NCI-H524 (cell line): ENCODE results near the gene CD3G.
"Not testable (repeated sequence)": the region's sequence is repeated elsewhere in the genome, so short reads cannot be mapped to it uniquely, and the experiment has no call there.

ENCODE experiments used
- DNase-seq, 2 experiments: peaks; one replicate each; lab custom pipeline; 2025; lab: John Stamatoyannopoulos, UW

CD3G gene

DNA sequence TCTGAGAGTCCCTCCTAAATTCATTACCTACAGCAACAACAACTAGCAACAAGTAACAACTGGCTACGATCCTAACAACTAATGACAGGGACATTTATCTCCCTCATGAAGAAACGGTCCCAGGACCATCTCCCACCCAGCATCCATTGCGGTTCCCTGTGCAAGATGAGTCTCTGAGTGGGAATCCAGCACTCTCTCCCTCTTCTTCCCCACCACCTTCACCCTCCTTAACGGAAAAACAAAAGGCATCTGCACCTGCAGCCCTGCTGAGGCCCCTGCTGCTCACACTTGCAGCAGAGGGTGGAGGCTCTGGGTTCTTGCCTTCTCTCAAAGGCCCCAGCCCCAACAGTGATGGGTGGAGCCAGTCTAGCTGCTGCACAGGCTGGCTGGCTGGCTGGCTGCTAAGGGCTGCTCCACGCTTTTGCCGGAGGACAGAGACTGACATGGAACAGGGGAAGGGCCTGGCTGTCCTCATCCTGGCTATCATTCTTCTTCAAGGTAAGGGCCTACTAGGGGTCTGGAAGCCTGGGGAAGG is at the start of gene CD3G:
CD3G (plus strand) TSS at position 364 of the 535 bp plus-strand sequence; CDS start at position 444, 80 bp downstream.
- no peak for DNase-seq

DNA sequence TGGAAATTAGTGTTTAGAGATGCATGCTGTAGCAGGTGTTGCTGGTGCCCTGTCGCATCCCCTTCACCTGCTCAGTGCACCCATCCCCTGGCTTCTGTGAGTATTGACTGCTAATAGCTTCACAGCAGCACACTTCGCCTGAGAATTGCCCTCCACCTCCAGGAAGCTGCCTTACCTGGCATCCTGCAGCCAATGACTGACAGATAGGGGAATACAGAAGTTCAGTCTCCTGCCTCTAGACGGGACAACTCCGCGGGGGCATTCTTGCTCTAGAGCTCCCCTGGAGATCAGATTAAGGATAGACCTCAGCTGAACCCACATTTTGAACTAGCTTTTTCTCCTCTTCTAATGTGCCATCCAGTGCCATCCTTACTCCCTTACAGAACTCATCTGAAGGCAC is 48.9 kb upstream of the CD3G start:
- no peak for DNase-seq

DNA sequence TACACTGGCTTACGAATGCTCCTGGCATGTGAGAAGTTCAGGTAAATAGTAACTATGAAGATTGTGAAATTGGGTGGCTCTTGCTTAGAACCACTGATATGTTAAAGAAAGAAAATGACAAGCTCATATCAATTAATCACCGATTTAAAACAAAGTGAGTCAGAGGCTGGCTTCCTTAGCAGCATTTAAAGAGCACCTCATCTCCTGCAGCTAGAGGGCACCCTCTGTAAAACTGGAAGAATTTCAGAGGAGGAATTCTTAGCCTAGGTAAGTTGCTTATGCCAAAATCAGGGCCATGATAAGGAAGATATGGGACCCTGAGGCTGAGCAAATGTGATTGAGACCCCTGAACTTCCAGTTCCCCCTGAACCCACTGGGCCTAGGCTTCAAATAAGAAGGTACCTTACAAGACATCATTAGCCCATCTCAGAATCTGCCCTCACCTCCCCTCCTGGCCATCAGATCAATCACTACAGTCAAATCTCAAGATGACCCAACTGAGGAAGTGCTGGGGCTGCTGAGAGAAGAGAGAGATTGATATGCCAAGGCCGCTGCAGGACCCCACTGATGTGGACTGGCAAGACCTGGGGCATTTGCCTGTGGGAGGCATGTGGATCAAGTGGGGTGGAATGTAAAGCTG is 48.2 kb upstream of the CD3G start:
- DNase-seq: peak in 1 of 2 experiments; percentile 1

DNA sequence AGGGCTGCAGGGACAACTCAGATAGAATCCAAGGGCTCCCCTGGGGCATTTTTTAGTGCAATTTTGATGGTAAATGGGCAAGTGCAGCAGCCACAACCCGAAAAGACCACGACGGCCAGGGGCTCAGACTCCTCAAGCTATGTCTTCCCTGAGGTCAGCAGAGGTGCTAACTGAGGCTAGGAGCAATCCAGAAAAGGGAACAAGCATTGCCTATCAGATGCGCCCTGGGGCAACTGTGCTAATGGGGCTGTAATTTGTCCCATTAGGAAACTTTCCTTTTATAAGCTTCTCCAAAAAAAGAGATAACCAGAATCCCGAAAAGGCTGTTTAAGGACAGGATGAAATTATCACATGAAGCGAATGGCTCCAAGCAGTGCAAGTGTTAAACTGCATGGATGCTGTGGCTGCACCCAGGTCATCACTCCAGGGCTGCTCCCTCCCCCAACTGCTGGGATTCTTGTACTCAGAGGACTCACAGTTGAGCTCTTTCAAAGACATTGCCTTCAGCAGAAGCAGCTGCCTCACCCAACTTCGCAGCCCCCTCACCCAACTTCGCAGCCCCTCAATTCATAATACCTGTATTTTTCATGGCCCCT is 42.4 kb upstream of the CD3G start:
- DNase-seq: no peak

DNA sequence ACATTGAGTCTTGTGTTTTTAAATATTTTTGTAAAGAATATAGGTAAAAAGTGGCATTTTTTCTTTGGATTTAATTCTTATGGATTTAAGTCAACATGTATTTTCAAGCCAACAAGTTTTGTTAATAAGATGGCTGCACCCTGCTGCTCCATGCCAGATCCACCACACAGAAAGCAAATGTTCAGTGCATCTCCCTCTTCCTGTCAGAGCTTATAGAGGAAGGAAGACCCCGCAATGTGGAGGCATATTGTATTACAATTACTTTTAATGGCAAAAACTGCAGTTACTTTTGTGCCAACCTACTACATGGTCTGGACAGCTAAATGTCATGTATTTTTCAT is 39.9 kb upstream of the CD3G start:
- DNase-seq: no peak

DNA sequence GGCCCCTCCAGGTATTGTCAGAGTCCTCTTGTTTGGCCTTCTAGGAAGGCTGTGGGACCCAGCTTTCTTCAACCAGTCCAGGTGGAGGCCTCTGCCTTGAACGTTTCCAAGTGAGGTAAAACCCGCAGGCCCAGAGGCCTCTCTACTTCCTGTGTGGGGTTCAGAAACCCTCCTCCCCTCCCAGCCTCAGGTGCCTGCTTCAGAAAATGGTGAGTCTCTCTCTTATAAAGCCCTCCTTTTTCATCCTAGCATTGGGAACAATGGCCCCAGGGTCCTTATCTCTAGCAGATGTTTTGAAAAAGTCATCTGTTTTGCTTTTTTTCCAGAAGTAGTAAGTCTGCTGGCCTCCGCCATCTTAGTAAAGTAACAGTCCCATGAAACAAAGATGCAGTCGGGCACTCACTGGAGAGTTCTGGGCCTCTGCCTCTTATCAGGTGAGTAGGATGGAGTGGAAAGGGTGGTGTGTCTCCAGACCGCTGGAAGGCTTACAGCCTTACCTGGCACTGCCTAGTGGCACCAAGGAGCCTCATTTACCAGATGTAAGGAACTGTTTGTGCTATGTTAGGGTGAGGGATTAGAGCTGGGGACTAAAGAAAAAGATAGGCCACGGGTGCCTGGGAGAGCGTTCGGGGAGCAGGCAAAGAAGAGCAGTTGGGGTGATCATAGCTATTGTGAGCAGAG is 39.4 kb upstream of the CD3G start, which contains the start of gene CD3E:
CD3E (plus strand) TSS at position 163 of the 681 bp plus-strand sequence; CDS start at position 386, 223 bp downstream.
- DNase-seq: no peak

DNA sequence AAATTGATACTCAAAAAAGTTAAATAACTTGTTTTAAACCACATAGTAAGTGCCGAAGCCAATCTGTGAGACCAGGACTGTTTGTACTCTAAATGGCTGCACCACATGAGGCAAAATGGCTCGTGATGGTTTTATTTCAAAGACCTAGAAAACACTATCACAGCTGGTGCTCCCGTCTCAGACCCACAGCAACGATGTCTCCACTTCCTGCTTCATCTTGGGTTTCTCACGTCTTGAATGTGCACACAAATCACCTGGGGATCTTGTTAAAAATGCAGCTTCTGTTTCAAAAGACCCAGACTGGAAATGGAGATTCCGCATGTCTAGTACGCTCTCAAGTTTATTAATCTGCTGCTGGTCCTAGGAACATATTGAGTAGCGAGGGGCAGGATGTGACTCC is 38.4 kb upstream of the CD3G start:
- DNase-seq: no peak

DNA sequence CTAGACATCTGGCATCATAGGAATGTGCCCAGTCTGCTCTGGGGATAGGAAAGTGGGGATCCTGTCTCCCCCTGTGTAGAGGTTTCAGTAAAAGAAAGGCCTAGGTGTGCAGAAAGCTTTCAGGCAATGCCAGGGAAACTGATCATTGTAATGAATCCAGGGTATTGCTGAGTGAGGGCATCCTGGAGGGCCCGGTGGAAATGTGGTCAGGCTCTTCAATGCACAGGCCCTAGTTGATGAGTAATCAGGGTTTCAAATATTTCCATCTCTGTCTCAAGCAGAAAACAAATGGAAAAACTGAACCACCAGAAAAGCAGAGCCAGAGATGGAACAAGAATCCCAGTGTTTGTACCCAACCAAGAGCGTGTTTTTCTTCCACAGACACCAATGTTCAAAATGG is 37.6 kb upstream of the CD3G start:
- DNase-seq: no peak

DNA sequence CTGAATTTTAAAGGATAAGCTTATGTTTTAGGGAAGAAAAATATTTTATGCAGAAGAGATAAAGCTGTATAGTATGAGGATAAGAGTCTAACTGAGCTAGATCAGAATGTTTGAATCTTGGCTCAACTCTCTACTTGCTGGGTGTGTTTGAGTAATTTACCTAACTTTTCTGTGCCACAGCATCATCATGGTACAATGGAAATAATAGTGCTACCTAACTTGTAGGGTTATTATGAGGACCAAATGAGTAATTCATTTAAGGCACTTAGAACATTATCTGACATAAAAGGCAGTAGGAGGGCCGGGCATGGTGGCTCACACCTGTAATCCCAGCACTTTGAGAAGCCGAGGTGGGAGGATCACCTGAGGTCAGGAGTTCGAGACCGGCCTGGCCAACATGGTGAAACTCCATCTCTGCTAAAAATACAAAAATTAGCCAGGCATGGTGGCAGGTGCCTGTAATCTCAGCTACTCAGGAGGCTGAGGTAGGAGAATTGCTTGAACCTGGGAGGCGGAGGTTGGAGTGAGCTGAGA is 35.1 kb upstream of the CD3G start:
- not testable (repeated sequence) for DNase-seq

DNA sequence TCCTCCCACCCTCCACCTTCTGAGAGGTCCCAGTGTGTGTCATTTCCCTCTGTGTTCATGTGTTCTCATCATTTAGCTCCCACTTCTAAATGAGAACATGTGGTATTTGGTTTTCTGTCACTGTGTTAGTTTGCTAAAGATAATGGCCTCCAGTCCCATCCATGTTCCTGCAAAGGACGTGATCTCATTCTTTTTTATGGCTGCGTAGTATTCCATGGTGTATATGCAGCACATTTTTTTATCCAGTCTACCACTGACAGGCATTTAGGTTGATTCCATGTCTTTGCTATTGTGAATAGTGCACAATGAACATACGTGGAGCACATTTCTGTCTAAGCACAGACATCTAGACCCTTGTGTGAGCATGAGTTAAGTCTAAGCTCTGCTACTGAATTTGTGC is 33.9 kb upstream of the CD3G start:
- no peak for DNase-seq

DNA sequence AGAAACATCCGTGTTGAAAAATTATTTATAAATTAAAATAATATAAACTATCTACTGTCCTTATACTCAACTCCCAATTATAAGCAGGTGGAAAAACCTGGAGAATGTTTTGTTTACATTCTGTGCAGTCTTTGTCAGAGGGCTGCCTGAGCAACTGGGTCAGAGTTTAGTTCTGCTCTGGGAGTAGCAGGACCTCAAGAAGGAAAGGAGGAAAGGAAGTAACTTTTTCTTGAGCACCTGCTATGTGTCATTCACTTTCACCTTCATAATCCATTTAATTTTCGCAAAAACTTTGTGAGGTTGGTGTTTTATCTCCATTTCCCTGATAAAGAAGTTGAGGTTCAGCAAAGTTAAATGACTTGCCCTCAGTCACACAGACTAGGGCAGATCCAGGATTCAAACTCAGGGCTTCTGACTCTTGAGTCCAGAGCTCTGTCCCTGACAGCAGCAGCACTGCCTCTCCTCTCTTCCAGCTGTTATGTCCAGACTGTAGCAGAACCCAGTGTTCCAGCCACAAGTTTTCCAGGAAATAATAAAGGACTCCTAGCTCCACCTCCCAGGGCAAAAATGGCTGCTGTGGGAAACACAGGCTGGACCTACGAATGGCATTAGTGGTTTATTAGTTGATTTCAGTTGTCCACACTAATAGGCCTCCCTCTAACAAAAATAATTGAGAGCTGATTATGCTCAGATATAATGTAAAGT is 33.2 kb upstream of the CD3G start:
- DNase-seq: no peak

DNA sequence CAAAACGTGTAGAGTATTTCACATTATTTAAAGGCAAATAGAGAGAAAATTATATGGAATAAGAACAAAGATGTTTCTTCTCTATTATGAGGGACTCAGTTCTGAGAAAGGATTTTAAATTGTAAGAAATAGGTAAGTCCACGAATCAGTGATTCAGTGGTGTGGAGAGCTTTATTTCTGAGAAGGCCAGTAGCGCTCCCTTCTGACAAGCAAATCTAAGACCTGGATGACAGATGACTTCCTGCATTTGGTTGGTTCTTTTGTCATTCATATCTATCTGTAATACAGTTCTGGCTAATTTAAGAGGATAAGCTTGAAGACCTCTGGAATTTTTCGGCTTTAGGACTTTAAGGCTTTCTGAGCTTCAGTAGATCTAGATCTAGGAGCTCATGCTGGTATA is 32.6 kb upstream of the CD3G start:
- no peak for DNase-seq

DNA sequence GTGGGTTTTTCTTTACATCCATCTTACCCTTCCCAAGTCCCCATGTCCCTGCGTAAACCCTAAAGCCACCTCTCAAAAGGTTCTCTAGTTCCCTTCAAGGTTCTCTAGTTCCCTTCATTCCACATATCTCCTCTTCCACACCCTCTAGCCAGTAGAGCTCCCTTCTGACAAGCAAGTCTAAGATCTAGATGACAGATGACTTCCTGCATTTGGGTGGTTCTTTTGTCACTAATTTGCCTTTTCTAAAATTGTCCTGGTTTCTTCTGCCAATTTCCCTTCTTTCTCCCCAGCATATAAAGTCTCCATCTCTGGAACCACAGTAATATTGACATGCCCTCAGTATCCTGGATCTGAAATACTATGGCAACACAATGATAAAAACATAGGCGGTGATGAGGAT is 31.8 kb upstream of the CD3G start:
- no peak for DNase-seq

DNA sequence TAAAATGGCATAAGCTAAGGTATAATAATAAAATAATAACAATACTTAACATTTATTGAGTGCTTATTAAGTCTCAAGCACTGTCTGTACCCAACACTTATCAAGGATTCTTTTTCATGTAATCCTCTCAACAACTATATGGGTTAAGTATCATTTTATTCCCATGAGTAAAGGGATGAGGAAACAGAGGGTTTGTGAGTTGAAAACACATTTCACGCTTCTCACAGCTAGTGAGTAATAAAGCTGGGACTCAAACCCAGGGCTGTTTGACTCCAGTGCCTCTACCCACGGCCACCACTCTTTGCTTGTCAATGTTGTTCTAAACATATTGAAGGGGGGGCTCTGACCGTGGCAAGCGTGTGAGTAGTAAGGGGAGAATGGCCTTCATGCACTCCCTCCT is 30.9 kb upstream of the CD3G start:
- DNase-seq: peak; percentile 53 to 77

DNA sequence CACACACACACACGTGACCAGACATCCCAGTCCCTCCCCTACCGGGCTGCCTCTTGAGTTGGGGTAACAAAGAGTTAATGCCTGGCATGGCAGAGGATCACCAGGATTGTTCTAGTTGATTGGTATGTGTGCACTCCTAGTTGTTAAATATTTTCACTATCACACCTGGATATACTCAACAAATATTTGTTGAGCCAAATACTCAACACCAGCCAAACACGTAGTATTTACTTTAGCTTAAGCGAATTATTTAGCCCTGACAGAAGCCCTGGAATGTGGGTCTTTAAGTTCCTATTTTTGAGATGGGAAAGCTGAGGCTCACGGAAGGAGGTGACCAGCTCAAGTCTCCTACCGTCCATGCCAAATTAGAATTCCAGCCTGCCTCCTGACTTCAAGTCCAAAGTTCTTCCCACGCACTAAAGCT is 29.1 kb upstream of the CD3G start:
- no peak for DNase-seq

DNA sequence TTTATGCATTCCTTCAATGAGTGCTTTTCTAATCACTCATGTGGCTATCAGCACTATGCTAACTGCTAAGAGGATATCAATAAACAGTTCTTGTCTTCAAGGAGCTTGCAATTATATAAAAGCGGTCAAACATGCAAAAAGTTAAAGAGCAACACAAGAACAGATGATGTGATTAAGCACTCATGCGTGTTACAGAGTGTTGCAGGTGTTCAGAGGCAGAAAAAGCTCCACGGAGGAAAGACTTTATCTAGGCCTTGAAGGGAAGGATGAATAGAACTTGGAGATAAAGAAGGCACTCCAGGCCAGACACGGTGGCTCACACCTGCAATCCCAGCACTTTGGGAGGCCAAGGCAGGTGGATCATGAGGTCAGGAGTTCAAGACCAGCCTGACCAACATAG is 26.0 kb upstream of the CD3G start:
- DNase-seq: no peak

DNA sequence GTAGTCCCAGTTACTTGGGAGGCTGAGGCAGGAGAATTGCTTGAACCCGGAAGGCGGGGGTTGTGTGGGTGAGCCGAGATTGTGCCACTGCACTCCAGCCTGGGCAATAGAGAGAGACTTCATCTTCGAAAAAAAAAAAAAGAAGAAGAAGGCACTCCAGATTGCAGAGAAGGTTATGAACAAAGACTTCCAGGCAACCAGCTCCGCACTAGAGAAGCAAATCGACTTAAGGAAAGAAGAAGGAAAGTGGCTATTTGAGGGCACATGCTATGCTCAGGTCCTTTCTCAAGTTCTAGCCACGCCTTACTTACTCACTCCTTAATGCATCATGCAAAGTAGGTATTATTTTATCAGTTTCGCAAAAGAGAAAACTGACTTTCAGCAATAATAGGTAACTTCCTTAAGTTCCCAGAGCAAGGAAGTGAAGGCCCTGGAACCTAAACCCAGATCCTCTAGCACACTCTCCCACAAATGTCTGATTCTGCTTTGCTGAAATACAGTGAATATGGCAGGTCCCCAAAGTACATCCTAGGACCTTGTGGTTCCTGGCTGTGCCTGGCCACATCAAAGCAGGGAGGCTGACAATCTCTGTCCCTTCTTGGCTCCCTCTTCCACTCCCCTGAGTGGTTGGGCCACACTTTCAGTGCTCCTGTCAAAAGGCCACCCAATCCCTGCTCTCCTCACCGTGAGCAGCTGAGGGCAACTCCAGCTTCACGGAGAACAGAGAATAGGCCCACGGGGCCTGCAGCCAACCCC is 25.4 kb upstream of the CD3G start:
- DNase-seq: no peak

DNA sequence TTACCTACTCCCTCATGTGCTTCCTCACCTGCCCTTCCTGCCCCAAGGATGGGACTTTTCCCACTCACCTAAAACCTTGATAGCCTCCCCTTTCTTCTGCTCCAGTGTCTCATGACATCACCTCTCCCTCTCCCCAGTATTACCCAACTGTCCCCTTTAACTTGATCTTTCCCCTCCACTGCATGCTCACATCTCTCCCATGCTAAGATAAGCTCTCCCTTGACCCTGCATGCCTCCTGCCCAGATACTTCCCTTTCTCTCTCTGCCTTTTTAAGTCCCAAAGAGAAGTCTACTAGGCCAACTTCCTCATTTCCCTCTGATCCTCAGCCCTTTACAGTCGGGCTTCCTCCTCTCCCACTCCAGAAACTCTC is 24.8 kb upstream of the CD3G start:
- DNase-seq: no peak

DNA sequence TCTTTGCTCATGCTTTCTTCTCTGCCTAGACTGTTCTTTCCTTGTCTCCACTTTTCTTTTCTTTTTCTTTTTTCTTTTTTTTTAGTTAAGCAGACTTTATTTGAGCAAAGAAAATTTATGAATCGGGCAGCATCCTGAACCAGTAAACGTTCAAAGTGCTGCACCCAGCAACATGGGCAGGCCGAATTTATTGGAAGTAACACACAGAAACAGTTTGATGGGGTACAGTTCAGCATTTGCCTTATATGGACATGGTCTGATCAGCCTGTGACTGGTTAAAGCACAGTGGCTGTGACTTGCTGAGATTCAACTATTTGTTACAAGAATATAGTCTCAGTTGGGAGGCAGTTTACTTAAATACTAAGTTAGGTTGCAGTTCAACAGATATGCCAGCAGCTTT is 23.6 kb upstream of the CD3G start:
- DNase-seq: no peak

DNA sequence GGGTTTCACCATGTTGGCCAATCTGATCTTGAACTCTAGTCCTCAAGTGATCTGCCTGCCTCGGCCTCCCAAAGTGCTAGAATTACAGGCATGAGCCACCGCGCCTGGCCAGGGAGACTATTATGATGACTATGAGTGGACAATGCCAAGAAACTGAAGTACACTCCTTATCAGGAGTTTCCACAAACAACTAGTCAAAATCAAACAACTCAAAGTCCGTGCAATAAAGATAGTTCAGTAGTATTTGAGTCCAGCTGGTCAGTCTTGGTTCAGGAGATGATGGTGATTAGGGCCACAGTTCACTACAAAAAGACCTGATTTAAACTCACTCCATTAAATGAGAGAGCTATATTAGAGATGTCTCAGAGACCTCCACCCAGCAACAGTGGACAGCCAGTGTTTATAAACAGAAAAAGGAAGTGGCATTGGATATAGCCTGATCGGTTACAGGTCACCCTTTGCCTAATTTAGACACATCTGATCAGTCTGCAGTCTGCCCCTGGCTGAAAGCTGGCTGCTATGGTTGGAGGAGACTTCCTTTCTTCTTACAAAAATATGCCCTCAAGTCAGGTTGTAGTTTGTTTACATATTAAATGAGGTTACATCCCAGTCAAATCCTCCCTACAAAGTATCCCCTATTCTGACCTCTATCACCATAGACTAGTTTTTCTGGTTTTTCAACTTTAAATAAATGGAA is 22.6 kb upstream of the CD3G start:
- no peak for DNase-seq

DNA sequence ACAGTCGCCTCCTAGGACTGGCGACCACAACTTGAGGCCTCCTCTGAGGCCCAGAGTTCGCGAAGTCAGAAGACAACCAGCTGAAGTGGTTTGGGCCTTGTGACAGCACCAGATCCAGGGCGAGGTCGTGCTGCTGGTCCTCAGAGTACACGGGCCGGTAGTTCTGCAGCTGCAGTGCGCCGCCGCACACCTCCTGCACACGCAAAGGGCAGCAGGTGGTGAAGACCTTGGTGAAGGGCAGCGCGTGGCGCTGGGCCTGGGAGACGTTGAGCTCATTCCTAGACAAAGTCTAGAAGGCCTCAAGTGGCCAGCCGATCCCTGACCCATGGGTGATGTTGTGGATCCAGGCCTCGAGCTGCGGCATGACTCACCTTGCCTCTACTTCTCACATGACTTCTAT is 21.4 kb upstream of the CD3G start:
- DNase-seq: no peak
